Ammon's horn (tissue), 1 donor: ENCODE data around the gene FHIT.

Experiments used
- DNase-seq: peaks from one replicate; pipeline ENCODE4 v3.0.0-alpha.2; 2016; ENCODE audit warnings: low spot score

The FHIT gene

DNA sequence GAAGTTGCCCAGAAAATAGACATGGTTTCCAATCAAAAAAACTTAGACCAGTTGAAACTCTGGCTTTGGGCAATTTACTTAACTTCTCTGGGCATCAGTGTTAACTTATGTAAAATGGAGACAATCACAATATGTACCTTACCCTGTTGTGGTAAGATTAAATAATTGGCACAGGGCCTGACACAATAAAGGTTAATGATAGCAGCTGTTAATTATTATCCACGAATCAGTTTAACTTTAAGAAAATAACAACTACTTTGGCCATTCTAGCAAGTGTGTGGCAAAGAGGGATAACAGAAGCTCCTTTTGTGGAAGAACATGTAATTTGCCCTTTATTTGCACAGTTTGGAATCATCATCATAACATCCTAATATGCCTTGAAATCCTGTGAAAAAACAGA is 787.6 kb downstream of the FHIT start:
- no peak for DNase-seq

DNA sequence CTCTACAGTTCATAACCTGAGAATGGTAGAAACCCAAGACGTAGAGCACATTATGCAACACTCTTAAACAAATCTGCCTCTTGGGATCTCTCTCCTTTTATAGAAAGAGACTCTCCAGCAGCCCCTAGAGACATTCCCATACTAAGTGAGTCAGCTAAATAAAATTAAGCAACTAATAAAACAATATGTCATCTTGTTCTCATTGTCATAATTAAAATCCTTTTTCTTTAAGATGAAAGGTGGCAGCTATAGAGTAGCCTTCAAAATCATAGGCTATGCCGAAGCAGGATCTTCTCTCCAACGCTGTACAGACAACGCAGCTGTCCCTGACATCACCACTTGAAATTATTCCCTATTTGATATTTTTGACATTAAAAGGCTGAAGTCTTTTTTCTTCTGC is 790.0 kb downstream of the FHIT start:
- DNase-seq, result no peak

DNA sequence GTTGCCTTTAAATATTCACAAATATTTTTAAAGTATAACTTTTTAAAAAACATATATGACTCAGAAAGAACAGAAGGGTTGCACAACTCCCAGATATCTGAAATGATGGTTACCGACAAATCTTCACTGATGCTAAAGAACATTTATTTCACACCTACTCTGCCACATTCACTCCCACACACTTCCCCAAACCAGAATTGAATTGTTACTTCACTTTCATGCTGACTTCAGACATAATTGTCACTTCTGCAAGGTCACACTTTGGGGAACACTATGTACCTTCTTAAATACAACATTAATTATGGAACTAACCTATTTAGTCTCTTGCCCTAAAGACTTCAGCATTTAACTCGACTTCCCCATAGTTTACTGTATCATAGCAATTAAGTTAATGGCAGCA is 795.1 kb downstream of the FHIT start:
- no peak for DNase-seq

DNA sequence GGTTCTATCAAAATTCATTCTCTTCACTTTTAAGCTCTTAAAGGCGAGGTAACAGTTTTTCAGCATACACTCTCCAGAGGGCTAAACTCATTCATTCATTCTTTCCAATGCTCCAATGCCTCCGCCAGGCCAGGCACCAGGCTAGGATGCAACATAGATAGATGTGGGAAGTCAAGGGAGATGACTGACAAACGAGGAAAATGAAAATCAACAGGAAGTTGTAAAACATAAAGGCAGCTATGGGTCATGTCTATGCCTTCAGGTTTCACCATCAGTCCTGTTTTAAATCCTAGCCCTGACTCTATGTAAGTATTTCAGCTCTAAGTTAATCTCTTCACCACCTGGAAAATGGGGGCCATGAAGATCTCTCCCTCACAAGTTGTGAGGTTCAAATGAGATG is 797.9 kb downstream of the FHIT start:
- DNase-seq, result no peak

DNA sequence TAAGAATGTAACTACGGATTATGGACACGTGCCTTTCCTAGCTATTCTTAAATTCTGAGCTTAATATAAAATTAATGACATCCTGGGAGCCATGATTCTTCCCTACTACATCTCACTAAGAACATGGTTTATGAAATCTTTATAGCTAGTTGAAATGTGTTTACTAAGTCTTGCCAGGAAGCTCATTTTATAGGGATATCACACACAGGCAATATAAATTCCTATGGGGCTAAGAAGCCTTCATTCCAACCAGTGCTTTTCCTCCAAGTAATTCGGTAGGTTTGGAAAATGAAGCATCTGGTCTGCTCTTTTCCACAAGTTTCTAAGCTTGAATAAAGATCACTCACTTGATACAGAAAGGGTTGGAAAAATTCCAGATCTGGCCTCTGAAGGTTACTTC is 802.6 kb downstream of the FHIT start:
- DNase-seq, result no peak

DNA sequence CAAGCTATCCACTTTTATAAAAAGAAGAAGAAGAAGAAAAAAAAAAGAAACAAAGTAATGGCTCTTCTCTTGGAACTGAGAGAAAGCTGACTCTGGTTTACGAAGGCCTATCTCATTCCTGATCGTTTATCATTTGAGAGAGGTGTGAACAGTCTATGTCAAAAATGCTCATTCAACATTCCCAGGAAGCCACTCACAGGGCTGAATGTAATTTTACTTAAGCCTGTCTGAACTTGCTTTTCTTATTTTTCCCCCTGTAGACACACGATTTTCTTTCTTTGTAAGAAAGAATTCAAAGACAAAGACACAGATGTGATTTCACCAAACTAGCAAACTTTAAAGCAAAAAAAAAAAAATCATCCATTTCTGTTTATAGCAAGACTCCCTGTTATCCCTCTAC is 805.8 kb downstream of the FHIT start:
- DNase-seq, result no peak

DNA sequence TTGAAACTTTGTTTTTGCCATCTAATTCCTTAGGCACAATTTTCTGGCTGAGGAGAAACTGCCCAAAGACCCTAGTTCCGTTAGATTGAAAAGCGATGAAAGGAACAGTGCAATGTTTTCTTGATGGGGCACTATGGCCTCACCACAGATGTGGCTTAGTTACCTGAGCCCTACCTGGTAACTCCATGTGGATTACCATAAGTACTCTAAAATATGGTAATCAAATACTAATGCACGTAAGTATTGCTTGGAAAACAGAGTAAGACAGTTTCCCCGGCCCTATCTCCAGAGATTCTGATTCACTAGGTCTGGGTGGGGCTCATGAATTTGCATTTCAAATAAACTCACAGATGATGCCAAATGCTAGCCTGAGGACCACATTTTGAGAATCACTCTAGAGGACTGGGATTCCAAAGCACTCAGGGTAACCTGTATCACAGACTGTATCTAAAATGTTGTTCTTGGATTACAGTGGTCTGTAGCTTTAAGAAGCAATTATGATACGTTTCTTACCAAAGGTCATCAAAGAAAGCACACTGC is 806.3 kb downstream of the FHIT start:
- DNase-seq, result no peak

DNA sequence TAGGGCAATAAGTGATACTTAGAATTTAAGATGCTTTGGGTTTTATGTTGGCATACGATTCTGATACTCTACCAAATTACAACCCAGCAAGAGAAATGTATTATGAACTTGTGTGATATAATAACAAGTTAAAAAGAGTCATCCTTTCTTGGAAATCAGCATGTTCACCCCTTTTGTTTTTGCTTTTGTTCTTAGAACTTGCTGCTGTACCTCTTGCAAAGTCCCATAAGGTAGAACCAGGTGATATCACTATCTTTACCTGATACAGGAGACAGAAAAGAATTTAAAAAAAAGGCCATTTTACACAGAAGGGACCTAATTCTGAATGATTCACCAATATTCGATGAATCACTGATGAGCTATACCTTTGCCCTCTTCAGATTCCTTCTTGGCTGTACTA is 810.4 kb downstream of the FHIT start:
- no peak for DNase-seq

DNA sequence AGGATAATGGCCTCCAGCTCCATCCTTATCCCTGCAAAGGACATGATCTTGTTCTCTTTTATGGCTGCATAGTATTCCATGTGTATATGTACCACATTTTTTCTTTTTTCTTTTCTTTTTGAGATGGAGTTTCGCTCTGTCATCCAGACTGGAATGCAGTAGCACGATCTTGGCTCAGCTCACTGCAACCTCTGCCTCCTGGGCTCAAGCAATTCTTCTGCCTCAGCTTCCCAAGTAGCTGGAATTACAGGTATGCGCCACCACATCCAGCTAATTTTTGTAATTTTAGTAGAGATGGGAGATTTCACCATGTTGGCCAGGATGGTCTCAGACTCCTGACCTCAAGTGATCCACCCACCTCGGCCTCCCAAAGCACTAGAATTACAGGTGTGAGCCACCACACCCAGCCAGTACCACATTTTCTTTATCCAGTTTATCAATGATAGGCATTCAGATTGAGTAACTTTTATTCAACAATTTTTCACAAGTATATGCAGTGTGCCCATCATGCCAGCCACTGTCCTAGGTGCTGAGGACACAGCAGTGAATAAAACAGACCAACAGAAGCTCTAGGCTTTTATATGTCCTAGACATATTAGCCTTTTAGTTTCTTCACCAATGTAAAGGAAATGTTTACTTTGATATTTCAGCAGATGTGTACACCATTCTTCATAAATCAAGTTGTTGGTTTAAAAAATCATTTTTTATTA is 815.2 kb downstream of the FHIT start:
- no peak for DNase-seq

DNA sequence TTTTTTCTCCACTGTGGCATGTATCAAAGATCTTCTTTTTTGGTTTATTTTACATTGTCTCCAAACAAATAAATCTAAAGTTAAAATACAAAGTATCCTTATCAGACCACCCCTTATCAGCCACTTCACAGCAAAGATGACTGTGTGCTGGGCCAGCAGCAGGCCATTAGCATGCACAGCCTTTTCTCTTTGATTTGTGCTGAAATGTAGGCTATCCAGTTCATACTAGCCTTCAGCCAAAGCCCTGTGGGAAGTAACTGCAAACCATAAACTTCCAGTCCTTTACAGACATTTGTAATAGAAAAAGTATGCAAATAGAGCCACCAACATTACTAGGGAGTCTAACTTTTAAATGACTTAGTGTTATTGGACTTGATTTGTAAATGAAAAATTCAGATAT is 816.3 kb downstream of the FHIT start:
- DNase-seq, result no peak

DNA sequence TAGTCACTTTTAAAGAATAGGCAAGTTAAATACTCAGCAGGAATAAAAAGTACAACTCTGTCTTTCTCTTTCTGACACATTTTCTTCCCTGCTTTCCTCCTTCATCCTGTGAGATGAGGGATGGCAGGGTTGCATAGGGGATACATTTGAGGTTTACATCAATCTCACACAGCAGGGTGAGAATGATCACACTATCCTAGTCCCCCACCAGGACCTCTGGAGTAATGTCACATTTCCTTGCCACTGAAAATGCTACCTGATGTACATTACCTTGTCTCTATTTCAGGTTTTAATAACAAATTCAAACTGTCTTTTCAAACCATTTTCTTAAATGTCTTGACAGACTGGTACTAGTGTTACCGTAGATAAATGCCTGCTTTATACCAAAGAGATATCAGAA is 816.9 kb downstream of the FHIT start:
- no peak for DNase-seq

DNA sequence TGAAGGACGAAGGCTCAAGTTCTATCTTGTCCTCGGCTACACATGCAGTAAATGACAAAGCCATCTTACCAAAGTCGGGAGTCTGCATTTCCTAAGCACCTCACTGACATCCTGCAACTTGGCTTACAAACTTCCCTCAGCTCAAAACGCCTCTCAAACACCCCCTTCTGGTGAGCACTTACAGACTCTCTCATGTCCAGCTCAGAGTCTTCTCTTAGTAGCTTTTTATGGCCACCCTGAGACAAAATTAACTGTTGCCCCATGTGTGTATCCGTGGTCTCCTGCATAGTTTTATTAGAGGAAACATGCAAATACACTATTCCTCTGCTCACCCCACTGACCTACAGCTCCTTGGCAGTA is 819.7 kb downstream of the FHIT start:
- no peak for DNase-seq

DNA sequence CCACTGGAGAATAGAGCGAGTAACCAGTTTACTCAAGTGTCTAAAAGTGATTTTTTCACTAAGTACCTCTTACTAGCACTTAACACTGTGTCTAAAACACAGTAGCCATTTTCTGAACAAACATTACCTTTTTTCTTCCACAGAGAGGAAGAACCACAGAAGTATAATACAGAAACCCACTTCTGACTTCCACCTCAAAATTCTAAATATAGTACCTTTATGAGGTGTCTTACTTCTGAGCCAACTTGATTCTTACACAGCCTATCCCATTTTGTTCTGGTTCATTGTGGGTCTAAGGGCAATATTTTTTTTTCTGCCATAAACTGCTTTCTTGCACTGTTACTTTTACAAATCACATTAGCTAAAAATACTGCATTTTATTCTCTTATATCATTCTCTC is 821.0 kb downstream of the FHIT start:
- DNase-seq, result no peak

DNA sequence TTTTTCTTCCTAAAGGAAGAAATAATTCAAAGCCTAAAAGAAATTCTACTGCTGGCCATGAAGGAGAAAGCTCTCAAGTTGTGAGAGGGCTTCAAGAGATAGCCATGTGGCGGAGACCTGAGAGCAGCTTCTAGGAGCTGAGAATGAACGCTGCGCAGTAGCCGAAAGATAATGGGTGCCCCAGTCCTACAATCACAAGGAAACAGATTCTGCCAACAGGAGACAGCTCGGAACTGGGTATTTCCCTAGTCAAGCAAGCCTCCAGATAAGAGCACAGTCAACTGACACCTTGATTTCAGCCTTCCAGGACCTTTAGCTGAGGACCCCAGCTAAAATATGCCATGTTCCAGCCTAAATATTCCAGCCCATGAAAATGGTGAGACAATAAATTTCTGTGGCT is 824.1 kb downstream of the FHIT start:
- no peak for DNase-seq

DNA sequence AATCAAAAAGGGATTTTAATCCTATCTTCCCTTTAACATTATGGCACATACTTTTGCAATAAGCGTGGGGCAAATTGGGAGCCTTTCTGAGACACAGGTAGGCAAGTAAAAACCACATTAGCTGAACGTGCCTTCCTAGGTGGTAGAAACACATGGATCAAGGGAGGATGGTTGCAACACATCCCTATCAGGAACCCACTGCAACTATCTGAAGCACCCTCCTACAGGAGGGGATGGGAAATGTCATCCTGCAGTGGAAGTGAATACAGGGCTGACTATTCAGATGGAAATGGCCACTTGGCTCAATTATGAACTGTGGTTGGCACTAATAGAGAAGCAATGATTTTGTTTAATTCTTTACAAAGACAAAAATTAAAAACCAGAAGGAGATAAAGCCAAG is 826.3 kb downstream of the FHIT start:
- DNase-seq, result no peak

DNA sequence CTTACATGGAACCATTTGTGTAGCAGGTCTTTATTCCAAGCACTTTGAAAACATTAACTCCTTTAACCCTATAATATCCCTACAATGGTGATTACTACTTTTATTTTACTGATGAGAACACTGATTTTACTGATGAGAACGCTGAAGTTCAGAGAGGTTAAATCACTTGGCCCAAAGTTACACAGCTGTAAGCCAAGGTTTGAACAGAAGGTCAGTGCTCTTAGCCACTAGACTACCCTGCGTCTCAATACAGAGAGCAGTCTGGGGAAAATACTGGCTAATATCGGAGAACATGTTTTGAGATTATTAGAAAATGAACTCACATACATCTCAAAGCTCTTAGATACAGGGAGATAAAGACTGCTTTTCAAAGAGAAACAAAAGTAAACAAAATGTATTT is 827.2 kb downstream of the FHIT start:
- no peak for DNase-seq

DNA sequence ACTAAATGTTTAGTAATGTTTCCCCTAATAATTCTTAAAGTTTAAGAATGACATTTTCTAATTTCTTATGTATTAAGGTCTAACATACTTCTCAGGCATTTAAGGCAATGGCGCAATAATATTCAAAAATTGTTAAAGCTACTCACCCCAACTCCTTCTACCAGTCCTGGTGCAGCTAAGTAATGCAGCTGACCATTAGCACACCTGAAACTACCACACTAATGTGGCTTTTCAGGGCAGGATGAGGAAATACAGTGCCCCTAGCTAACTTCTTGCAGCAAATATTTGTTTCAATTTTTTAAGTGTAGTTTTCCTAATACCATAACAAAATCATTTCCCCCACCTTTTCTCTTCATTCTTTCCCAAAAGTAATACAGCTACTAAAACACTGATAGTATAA is 827.7 kb downstream of the FHIT start:
- DNase-seq, result no peak

DNA sequence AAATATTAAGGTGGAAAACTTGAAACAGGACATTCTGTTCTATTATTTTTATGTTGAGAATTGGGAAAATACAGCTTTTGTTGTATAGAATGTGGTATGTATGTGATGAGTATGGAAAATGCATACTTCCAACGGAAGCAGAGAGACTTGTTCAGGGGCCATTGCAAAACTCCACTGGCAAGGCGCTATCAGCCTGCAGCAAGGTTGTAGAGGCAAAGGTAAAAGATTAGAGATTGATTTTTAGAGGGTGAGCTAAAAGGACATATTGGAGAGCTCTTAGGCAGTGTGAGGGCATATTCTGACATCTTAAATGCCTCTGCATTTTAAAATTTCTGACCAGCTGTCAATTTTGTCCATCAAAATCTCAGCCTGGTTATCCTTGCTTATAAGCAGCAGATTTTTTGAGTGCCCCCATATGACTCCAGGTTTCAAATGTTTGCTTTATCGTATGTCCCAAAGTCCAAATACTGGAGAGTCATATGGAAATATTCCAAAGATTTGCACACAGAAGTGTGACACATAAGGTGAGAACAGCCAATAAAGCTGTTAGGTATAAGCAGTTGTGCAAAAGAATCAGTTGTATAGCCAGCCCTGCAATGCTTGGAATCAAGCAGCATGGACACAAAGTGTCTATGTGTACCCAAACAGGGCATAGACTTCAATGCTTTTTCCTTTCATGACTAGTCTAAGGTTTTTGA is 829.4 kb downstream of the FHIT start:
- no peak for DNase-seq

DNA sequence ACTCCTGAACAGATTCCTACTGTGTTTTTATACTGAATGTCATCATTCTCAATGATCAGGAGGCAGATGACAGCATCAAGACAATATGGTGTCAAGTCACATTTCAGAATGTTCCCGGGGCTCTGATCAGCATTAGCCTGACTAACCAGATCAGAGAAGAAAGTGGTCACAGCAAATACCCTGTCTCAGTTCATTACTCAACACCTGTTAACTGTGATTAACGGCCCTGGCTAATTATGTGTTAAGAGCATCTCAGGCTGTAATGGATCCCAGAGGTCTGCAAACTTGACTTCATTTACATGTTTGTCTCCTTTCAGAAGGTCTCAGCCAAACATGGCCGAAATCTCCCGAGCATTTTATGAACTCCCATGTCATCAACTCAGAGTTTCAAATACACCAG is 833.7 kb downstream of the FHIT start:
- DNase-seq, result no peak

DNA sequence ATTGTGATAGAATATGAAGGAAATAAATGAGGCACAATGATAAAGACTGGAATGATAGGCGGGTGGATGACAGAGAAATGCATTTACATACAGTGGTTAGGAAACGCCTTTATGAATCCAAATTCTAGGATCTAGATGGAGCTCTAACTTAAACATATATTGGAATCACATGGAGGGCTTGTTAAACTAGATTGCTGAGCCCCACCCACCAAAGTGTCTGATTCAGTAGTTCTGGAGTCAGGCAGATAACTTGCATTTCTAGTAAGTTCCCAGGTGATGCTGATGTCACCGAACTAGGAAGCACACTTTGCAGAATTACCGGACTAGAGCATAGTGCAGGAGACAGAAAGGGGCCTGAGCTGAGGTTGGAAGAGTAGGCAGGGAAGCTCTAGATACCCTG is 837.2 kb downstream of the FHIT start:
- no peak for DNase-seq

DNA sequence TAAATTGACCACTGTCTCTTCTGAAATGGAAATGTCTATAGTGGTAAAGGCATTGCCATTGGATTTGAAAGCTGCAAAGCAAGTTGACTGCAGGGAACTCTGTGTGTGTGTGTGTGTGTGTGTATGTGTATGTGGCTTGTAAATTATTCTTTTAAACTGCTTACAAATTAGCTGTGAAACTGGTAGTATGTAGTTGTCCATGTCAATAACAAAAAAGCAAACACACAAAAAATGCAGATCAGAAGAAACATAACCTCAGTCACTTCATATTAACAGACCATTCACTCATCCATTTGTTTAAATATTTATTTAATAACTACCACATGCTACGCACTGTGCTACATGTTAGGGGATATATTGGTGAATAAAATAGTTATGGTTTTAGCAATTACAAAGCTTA is 837.7 kb downstream of the FHIT start:
- no peak for DNase-seq

DNA sequence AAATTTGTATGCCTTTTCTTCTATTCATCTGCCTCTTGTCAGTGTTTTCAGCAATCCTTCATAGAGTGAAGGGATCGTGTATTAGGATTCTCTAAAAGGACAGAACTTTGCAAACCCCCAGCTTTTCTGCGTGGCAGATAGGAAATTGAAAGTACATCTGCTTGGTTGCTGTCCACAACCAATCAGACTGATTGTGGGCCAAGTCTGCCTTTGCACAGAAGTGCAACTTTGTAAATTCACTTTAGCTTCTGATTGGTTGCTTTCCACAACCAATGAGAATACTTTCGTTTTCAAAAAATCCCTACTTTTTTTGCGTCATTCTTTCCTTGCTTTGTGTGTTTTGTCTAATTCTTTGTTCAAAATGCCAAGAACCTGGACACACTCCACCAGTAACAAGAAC is 847.4 kb downstream of the FHIT start:
- no peak for DNase-seq

DNA sequence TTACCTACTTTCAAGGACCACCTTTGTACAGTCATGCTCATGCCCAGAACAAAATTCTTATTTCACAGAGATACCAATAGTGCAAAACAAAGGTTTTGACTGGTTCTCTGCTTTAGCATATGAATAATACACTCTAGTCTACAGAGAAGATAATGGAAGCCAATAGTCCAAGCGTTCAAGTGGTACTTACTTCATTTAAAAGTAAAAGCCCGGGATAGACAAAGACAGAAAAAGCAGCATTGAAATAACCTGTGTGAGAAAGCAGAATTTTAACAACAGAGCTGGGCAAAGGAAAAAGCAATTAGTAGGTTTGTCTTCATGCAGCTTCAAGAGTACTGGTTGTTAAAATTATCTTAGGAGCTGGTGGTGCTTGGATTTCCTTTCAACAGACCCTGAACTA is 848.3 kb downstream of the FHIT start:
- DNase-seq, result no peak
